H9 (cell line): ENCODE data around the gene ACADM. TPM values are rescaled to one million over a fixed set of nuclear protein-coding genes. Genes with fewer than 3 reads are reported as not detected.
A peak's percentile ranks its signal among the peaks of the same experiment; 100 is the strongest.

Experiments used
- DNase-seq: peaks from one replicate; pipeline ENCODE4 v3.0.0-alpha.2; 2017
- H2AFZ ChIP-seq: one replicate; pipeline ENCODE4 v1.6.1; 2013; ENCODE audit warnings: mild to moderate bottlenecking, low read length, control low read depth, moderate library complexity
- H2AK5ac ChIP-seq: 2 replicates; pipeline ENCODE4 v1.6.1; 2013; ENCODE audit warnings: low read length, control low read depth, mixed read lengths; ENCODE audit not compliant: insufficient read length
- H2BK120ac ChIP-seq: one replicate; pipeline ENCODE4 v1.6.1; 2013; ENCODE audit warnings: low read depth, mild to moderate bottlenecking, low read length, control low read depth, inconsistent platforms; ENCODE audit not compliant: poor library complexity, severe bottlenecking
- H2BK12ac ChIP-seq: 2 replicates; pipeline ENCODE4 v1.6.1; 2013; ENCODE audit warnings: low read length, control low read depth, mixed read lengths, low read depth; ENCODE audit not compliant: insufficient read length
- H2BK15ac ChIP-seq: 2 replicates; pipeline ENCODE4 v1.6.1; 2013; ENCODE audit warnings: low read depth, low read length, control low read depth
- H2BK20ac ChIP-seq: one replicate; pipeline ENCODE4 v1.6.1; 2013; ENCODE audit warnings: low read depth, mild to moderate bottlenecking, low read length, control low read depth, inconsistent platforms; ENCODE audit not compliant: poor library complexity, severe bottlenecking
- H2BK5ac ChIP-seq: 2 replicates; pipeline ENCODE4 v1.6.1; 2013; ENCODE audit warnings: low read length, control low read depth, mixed read lengths; ENCODE audit not compliant: insufficient read length
- H3K14ac ChIP-seq: 2 replicates; pipeline ENCODE4 v1.6.1; 2013; ENCODE audit warnings: low read length, control low read depth; ENCODE audit not compliant: insufficient read depth
- H3K18ac ChIP-seq: 2 replicates; pipeline ENCODE4 v1.6.1; 2013; ENCODE audit warnings: low read depth, mild to moderate bottlenecking, mixed read lengths, low read length, control low read depth; ENCODE audit not compliant: insufficient read length
- H3K23ac ChIP-seq: 2 replicates; pipeline ENCODE4 v1.6.1; 2013; ENCODE audit warnings: low read length, control low read depth, mixed read lengths, low read depth; ENCODE audit not compliant: insufficient read length
- H3K23me2 ChIP-seq: 2 replicates; pipeline ENCODE4 v1.6.1; 2013; ENCODE audit warnings: low read depth, mild to moderate bottlenecking, mixed read lengths, low read length, control low read depth; ENCODE audit not compliant: insufficient read length, poor library complexity, severe bottlenecking
- H3K27ac ChIP-seq: 2 replicates; pipeline ENCODE4 v1.5.1; 2013; ENCODE audit warnings: low read length, control low read depth, mixed read lengths, low read depth; ENCODE audit not compliant: insufficient read length
- H3K27me3 ChIP-seq: 2 replicates; pipeline ENCODE4 v1.6.1; 2013; ENCODE audit warnings: low read length, control low read depth, inconsistent platforms; ENCODE audit not compliant: insufficient read depth
- H3K4ac ChIP-seq: 2 replicates; pipeline ENCODE4 v1.6.1; 2013; ENCODE audit warnings: low read depth, mild to moderate bottlenecking, control low read depth, inconsistent platforms, low read length, moderate library complexity
- H3K4me1 ChIP-seq: 2 replicates; pipeline ENCODE4 v1.6.1; 2013; ENCODE audit warnings: low read length, control low read depth, inconsistent platforms; ENCODE audit not compliant: insufficient read depth
- H3K4me2 ChIP-seq: 2 replicates; pipeline ENCODE4 v1.6.1; 2013; ENCODE audit warnings: low read length, control low read depth, mixed read lengths; ENCODE audit not compliant: insufficient read length, insufficient read depth
- H3K56ac ChIP-seq: 2 replicates; pipeline ENCODE4 v1.6.1; 2013; ENCODE audit warnings: low read depth, mild to moderate bottlenecking, mixed read lengths, low read length, control low read depth; ENCODE audit not compliant: insufficient read length
- H3K79me1 ChIP-seq: 2 replicates; pipeline ENCODE4 v1.6.1; 2013; ENCODE audit warnings: low read depth, mild to moderate bottlenecking, moderate library complexity, low read length, control low read depth, inconsistent platforms; ENCODE audit not compliant: insufficient read depth, poor library complexity, severe bottlenecking
- H3K79me2 ChIP-seq: 2 replicates; pipeline ENCODE4 v1.6.1; 2013; ENCODE audit warnings: low read length, control low read depth, inconsistent platforms; ENCODE audit not compliant: insufficient read depth
- H3K9ac ChIP-seq: 2 replicates; pipeline ENCODE4 v1.6.1; 2013; ENCODE audit warnings: low read length, control low read depth, mixed read lengths; ENCODE audit not compliant: insufficient read length; ENCODE audit errors: extremely low read depth
- H3K9me3 ChIP-seq: one replicate; pipeline ENCODE4 v1.6.1; 2013; ENCODE audit warnings: low read depth, low read length, inconsistent platforms; ENCODE audit not compliant: control insufficient read depth
- H3T11ph ChIP-seq: one replicate; pipeline ENCODE4 v1.6.1; 2013; ENCODE audit warnings: mild to moderate bottlenecking, low read length, control low read depth, inconsistent platforms
- H4K20me1 ChIP-seq: one replicate; pipeline ENCODE4 v1.6.1; 2013; ENCODE audit not compliant: control insufficient read depth, insufficient read length, insufficient read depth
- H4K5ac ChIP-seq: 2 replicates; pipeline ENCODE4 v1.6.1; 2013; ENCODE audit warnings: low read depth, mild to moderate bottlenecking, mixed read lengths, low read length, control low read depth; ENCODE audit not compliant: insufficient read length
- H4K8ac ChIP-seq: replicated peaks from 2 replicates; pipeline ENCODE4 v1.6.1; 2013; ENCODE audit warnings: low read length, control low read depth, mixed read lengths, low read depth; ENCODE audit not compliant: insufficient read length
- H4K91ac ChIP-seq: 2 replicates; pipeline ENCODE4 v1.6.1; 2013; ENCODE audit warnings: low read depth, mild to moderate bottlenecking, moderate library complexity, mixed read lengths, low read length, control low read depth; ENCODE audit not compliant: insufficient read length
- H3K27ac Mint-ChIP-seq, 3 experiments: 2 replicates in 2 of 3; 3 replicates in 1 of 3; pipeline ENCODE4 v1.8.0; 2020 to 2021; ENCODE audit warnings: mixed read lengths in 3 of 3, mild to moderate bottlenecking in 1 of 3, moderate library complexity in 1 of 3
- H3K27me3 Mint-ChIP-seq: 2 replicates; pipeline ENCODE4 v1.8.0; 2021; ENCODE audit warnings: low read depth, mild to moderate bottlenecking, moderate library complexity, mixed read lengths
- H3K36me3 Mint-ChIP-seq, 3 experiments: 2 replicates in 2 of 3; 3 replicates in 1 of 3; pipeline ENCODE4 v1.8.0; 2020 to 2021; ENCODE audit warnings: low read depth in 3 of 3, mixed read lengths in 3 of 3; ENCODE audit not compliant: insufficient read depth in 1 of 3
- H3K4me1 Mint-ChIP-seq, 2 experiments: 2 replicates each; pipeline ENCODE4 v1.8.0; 2020; ENCODE audit warnings: mixed read lengths in 2 of 2
- H3K4me3 Mint-ChIP-seq, 2 experiments: 2 replicates in 1 of 2; 3 replicates in 1 of 2; pipeline ENCODE4 v1.8.0; 2020 to 2021; ENCODE audit warnings: mild to moderate bottlenecking in 2 of 2, mixed read lengths in 2 of 2, moderate library complexity in 1 of 2
- H3K9me3 Mint-ChIP-seq, 2 experiments: 2 replicates in 1 of 2; 3 replicates in 1 of 2; pipeline ENCODE4 v1.8.0; 2020; ENCODE audit warnings: mild to moderate bottlenecking in 2 of 2, mixed read lengths in 2 of 2, moderate library complexity in 1 of 2
- WGBS: extraction: QIAGEN DNeasy Blood & Tissue Kit; methylation state at CpG from one replicate; pipeline ENCODE4 v1.1.7; 2013; ENCODE audit warnings: missing lambda C conversion rate, low lambda C conversion rate, mixed read lengths; ENCODE audit not compliant: insufficient read length; ENCODE audit errors: extremely low coverage; 5-methylcytosine and 5-hydroxymethylcytosine counted together
- total RNA-seq: library from RNA; stranded (reverse); gene quantifications from 2 replicates; pipeline ENCODE4 v1.2.1, GENCODE V29; 2021
- TF ChIP-seq, protein P1 (sequence below): fragments of 200-600 bp; sonication (generic); conservative IDR thresholded peaks from 3 replicates; pipeline ENCODE4 v1.8.0; 2021; ENCODE audit warnings: antibody characterized with exemption, mild to moderate bottlenecking

ACADM gene
- total RNA-seq, 1 experiment from 2014 or later = 51.3 TPM

DNA sequence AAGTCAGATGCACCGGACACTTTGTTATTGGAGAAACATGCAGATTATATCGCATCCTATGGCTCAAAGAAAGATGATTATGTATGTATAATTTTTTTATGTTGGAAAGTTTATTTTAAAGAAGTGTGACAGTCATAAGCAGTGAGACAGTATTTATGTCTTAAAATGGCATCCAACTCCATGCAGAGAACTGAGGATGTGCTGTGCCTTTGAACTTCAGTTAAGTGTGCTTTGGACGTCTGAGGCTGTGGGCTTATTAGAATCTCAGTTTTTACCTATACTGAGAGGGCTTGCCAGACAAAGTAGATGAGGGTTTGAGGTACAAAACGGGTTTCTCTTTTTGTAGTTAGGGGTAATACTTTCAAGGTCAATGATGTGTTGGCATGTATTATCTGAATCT, 63.0 kb downstream of the ACADM start:
- Histone ChIP-seq H3K27me3 (no peaks in the 10 kb centered on the region), H3K27ac (no peak overlapping the region), H2BK120ac (no peak overlapping the region), H3K4me1 (no peaks in the 10 kb centered on the region; the same call in 1 of the 2 replicates), H4K20me1 (no peaks in the 10 kb centered on the region), H3T11ph (no peak overlapping the region), H2BK20ac (no peak overlapping the region), H3K9ac (peak overlapping the region; percentile 97), H4K8ac (no peak overlapping the region), H3K4me2 (peak overlapping the region; percentile 63), H3K4ac (no peak overlapping the region), H3K79me1 (no peaks in the 10 kb centered on the region), H2AK5ac (no peak overlapping the region), H4K5ac (no peak overlapping the region), H3K14ac (no peak overlapping the region), H3K79me2 (peaks cover 28% of the 10 kb centered on the region; the same call in 1 of the 2 replicates), H2BK12ac (no peak overlapping the region), H4K91ac (no peak overlapping the region), H3K18ac (no peak overlapping the region), H3K56ac (no peak overlapping the region), H3K23me2 (peaks cover 10% of the 10 kb centered on the region), H2AFZ (no peak overlapping the region), H3K9me3 (no peaks in the 10 kb centered on the region), H2BK15ac (no peak overlapping the region), H3K23ac (no peak overlapping the region), H2BK5ac (no peak overlapping the region)
- H3K4me3 Mint-ChIP-seq = peak overlapping the region; percentile 98 to 99
- H3K27me3 Mint-ChIP-seq = peaks cover 3% of the 10 kb centered on the region; the same call in 1 of the 2 replicates
- WGBS = no CpG with 5 or more reads among the region's 4 CpGs
- H3K4me1 Mint-ChIP-seq = peaks cover 33 to 40% of the 10 kb centered on the region in 2 experiments
- DNase-seq = no peak
- peaks cover 54 to 65% (median 62%) of the 10 kb centered on the region in 3 experiments for H3K36me3 Mint-ChIP-seq
- no peaks in the 10 kb centered on the region for H3K9me3 Mint-ChIP-seq
- TF ChIP-seq, protein P1, sequence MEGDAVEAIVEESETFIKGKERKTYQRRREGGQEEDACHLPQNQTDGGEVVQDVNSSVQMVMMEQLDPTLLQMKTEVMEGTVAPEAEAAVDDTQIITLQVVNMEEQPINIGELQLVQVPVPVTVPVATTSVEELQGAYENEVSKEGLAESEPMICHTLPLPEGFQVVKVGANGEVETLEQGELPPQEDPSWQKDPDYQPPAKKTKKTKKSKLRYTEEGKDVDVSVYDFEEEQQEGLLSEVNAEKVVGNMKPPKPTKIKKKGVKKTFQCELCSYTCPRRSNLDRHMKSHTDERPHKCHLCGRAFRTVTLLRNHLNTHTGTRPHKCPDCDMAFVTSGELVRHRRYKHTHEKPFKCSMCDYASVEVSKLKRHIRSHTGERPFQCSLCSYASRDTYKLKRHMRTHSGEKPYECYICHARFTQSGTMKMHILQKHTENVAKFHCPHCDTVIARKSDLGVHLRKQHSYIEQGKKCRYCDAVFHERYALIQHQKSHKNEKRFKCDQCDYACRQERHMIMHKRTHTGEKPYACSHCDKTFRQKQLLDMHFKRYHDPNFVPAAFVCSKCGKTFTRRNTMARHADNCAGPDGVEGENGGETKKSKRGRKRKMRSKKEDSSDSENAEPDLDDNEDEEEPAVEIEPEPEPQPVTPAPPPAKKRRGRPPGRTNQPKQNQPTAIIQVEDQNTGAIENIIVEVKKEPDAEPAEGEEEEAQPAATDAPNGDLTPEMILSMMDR = no peak
- peak overlapping the region; percentile 45 to 99 (median 79); a peak in 6 of 7 replicates for H3K27ac Mint-ChIP-seq
